Measurements from ENCODE around the gene SLAMF9. TPM values are rescaled to one million over a fixed set of nuclear protein-coding genes. Genes with fewer than 3 reads are reported as not detected.

Gene SLAMF9
- total RNA-seq, 1 experiment from 2014 or later, result 0.36 TPM

DNA sequence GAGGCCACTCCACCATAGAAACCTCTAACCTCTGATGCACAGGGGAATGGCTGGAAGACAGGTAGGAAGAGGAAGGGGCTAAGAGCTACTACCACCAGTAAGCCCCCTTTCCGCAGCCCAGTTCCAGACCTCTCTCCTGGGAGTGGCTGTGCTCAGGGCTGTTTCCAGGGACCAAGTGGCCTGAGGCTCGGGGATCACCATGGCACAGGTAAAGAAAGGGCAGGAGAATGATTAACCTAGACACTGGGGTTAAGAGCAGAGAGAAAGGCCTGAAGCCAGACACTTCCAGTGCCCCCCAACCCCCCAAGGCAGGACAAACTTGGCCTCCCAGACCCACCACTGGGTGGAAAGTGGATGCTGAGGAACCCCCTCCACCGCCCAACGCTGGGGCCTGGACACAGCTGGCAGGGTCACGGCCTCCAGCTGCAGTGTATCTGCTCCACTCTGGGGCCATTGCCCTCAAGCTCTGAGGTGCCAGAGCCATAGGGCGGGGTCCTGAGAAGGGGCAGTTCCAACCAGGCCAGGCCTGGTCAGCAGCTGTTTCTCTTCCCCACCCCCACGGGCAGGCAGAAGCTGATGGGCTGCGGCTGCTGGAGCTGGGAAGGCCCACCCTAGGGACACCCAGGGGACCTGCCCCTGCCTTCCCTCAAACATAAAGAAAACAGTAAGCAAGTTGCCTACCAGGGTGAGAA lies 31.4 kb downstream of the SLAMF9 start:
- Histone ChIP-seq H3K4me1 (peaks cover 60% of the 10 kb centered on the region), H3K4me3 (ENCODE audit: low read depth, low read length) (no peak overlapping the region), H3K27me3 (replicated peaks; ENCODE audit: control insufficient read depth, insufficient read depth, low read length) (no peaks in the 10 kb centered on the region), H3K9me3 (no peaks in the 10 kb centered on the region), H3K36me3 (ENCODE audit: control insufficient read depth, insufficient read depth, low read length) (peaks cover 4% of the 10 kb centered on the region)
- no peaks in the 10 kb centered on the region for H3K9me3 Mint-ChIP-seq (ENCODE audit: unreplicated experiment)
- intact Hi-C loops (cut with micrococcal nuclease; ENCODE audit: unreplicated experiment), result no loop called here
- BruUV-seq (replicated peaks), result no TSS peak
- DNase-seq, result no peak
- peak overlapping the region; percentile 74 for H3K4me3 Mint-ChIP-seq (ENCODE audit: unreplicated experiment)
- H3K4me1 Mint-ChIP-seq (ENCODE audit: low read depth, unreplicated experiment), result peaks cover 52% of the 10 kb centered on the region
- H3K27ac Mint-ChIP-seq (ENCODE audit: unreplicated experiment), result peak overlapping the region; percentile 98
- TF ChIP-seq, protein P1, sequence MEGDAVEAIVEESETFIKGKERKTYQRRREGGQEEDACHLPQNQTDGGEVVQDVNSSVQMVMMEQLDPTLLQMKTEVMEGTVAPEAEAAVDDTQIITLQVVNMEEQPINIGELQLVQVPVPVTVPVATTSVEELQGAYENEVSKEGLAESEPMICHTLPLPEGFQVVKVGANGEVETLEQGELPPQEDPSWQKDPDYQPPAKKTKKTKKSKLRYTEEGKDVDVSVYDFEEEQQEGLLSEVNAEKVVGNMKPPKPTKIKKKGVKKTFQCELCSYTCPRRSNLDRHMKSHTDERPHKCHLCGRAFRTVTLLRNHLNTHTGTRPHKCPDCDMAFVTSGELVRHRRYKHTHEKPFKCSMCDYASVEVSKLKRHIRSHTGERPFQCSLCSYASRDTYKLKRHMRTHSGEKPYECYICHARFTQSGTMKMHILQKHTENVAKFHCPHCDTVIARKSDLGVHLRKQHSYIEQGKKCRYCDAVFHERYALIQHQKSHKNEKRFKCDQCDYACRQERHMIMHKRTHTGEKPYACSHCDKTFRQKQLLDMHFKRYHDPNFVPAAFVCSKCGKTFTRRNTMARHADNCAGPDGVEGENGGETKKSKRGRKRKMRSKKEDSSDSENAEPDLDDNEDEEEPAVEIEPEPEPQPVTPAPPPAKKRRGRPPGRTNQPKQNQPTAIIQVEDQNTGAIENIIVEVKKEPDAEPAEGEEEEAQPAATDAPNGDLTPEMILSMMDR (IDR thresholded peaks at IDR 0.05; ENCODE audit: insufficient read depth in 1 of 2, low read depth in 1 of 2, low read length in 1 of 2, severe bottlenecking in 1 of 2, unreplicated experiment in 1 of 2), result no peak
- CTCF ChIA-PET, result interaction anchor here (1.6 kb wide), 1 partner anchor 123 kb away, joined by 4 read pairs; no protein-coding TSS in a partner anchor
- peaks cover 76% of the 10 kb centered on the region for H3K36me3 Mint-ChIP-seq (ENCODE audit: insufficient read depth, unreplicated experiment)
- H3K27me3 Mint-ChIP-seq (ENCODE audit: insufficient read depth, unreplicated experiment), result no peaks in the 10 kb centered on the region
- POLR2A ChIA-PET, result interaction anchor here (0.5 to 0.6 kb wide), 2 partner anchors 8 to 32 kb away, joined by 3 read pairs; no protein-coding TSS in a partner anchor

DNA sequence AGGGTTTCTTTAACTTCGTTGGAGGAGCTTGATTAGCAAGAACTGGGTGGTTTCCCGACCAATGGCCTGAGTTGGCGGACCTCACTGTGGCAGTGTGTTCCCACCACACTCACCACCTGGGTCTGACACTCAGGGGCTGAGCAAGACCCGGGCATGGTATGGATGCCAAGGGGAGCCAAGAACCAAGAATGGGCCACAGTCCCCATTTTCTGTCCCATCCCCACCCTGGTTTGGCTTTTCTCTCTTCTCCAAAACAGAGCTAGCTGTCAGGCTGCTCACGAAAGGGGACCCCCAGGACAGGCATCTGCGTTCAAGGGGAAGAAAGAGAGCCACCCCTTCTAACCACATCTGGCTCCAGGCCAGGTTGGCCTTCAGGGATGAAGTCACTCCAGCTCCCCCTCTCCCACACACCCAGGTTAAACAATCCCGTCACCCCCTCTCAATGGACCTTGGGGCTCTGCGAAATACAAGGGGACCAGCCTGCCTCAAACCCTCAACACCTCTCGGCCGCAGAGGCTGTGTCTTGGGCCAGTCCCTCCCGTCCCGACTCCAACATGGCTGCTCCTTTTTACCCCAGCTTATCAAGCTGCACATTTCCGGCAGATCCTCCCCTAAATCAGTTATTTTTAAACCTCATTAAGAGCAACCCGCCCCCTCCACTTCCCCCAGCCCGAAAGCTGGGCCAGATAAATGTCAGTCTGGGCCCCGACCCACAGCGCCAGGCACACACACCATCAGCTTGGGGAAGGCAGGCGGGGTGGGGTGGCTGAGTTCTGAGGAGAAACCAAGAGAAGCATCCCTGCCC lies 32.1 kb downstream of the SLAMF9 start:
- H3K4me1 Mint-ChIP-seq (ENCODE audit: low read depth, unreplicated experiment), result peaks cover 53% of the 10 kb centered on the region
- BruUV-seq (replicated peaks), result TSS peak; percentile 0
- POLR2A ChIA-PET, result interaction anchor here (0.6 kb wide), 1 partner anchor 32 kb away, joined by 3 read pairs; no protein-coding TSS in a partner anchor
- no peak for DNase-seq
- peak overlapping the region; percentile 98 for H3K27ac Mint-ChIP-seq (ENCODE audit: unreplicated experiment)
- H3K9me3 Mint-ChIP-seq (ENCODE audit: unreplicated experiment), result no peaks in the 10 kb centered on the region
- Histone ChIP-seq H3K9me3 (no peaks in the 10 kb centered on the region), H3K27me3 (replicated peaks; ENCODE audit: control insufficient read depth, insufficient read depth, low read length) (no peaks in the 10 kb centered on the region), H3K4me3 (ENCODE audit: low read depth, low read length) (no peak overlapping the region), H3K36me3 (ENCODE audit: control insufficient read depth, insufficient read depth, low read length) (peaks cover 4% of the 10 kb centered on the region), H3K4me1 (peaks cover 67% of the 10 kb centered on the region)
- H3K36me3 Mint-ChIP-seq (ENCODE audit: insufficient read depth, unreplicated experiment), result peaks cover 78% of the 10 kb centered on the region
- CTCF ChIA-PET, result no interaction called here
- TF ChIP-seq, protein P1 (IDR thresholded peaks at IDR 0.05; ENCODE audit: insufficient read depth in 1 of 2, low read depth in 1 of 2, low read length in 1 of 2, severe bottlenecking in 1 of 2, unreplicated experiment in 1 of 2), result no peak
- peak overlapping the region; percentile 74 for H3K4me3 Mint-ChIP-seq (ENCODE audit: unreplicated experiment)
- no peaks in the 10 kb centered on the region for H3K27me3 Mint-ChIP-seq (ENCODE audit: insufficient read depth, unreplicated experiment)
- intact Hi-C loops (cut with micrococcal nuclease; ENCODE audit: unreplicated experiment), result no loop called here

DNA sequence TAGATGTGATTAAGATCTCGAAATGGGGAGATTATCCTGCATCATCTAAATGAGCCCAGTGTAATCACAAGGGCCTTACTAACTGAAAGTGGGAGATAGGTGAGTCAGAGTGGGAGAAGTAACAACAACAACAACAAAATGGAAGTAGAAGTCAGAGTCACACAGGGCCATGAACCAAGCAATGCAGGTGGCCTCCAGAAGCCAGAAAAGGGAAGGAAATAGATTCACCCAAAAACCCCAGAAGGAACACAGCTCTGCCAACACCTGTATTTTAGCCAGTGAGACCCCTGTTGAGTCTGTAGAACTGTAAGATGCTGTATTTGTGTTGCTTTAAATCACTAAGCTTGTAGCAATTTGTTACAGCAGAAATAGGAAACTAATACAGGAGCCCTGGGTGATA lies 32.8 kb downstream of the SLAMF9 start:
- no peaks in the 10 kb centered on the region for H3K9me3 ChIP-seq
- ChIA-PET CTCF (no interaction called here), POLR2A (no interaction called here)
- peaks cover 51% of the 10 kb centered on the region for H3K4me1 Mint-ChIP-seq (ENCODE audit: low read depth, unreplicated experiment)
- H3K27me3 ChIP-seq (replicated peaks; ENCODE audit: control insufficient read depth, insufficient read depth, low read length), result no peaks in the 10 kb centered on the region
- TF ChIP-seq, protein P1 (IDR thresholded peaks at IDR 0.05; ENCODE audit: insufficient read depth in 1 of 2, low read depth in 1 of 2, low read length in 1 of 2, severe bottlenecking in 1 of 2, unreplicated experiment in 1 of 2), result no peak
- intact Hi-C loops (cut with micrococcal nuclease; ENCODE audit: unreplicated experiment), result no loop called here
- peaks cover 71% of the 10 kb centered on the region for H3K4me1 ChIP-seq
- H3K36me3 Mint-ChIP-seq (ENCODE audit: insufficient read depth, unreplicated experiment), result peaks cover 83% of the 10 kb centered on the region
- DNase-seq, result no peak
- H3K27me3 Mint-ChIP-seq (ENCODE audit: insufficient read depth, unreplicated experiment), result no peaks in the 10 kb centered on the region
- peak overlapping the region; percentile 16 for H3K4me3 Mint-ChIP-seq (ENCODE audit: unreplicated experiment)
- H3K36me3 ChIP-seq (ENCODE audit: control insufficient read depth, insufficient read depth, low read length), result peaks cover 4% of the 10 kb centered on the region
- BruUV-seq (replicated peaks), result no TSS peak
- H3K27ac Mint-ChIP-seq (ENCODE audit: unreplicated experiment), result peak overlapping the region; percentile 11
- H3K9me3 Mint-ChIP-seq (ENCODE audit: unreplicated experiment), result no peaks in the 10 kb centered on the region
- H3K4me3 ChIP-seq (ENCODE audit: low read depth, low read length), result no peak overlapping the region

Data from Caco-2 (cell line).